PFSK-1 (cell line): ENCODE results near the gene DEFB123.

Experiments
- FOXP2 ChIP-seq: optimal IDR thresholded peaks from 2 replicates; pipeline ENCODE3; 2011; ENCODE audit warnings: borderline replicate concordance, control low read depth, inconsistent platforms; ENCODE audit not compliant: insufficient read depth; ENCODE audit errors: extremely low read length, extremely low read depth
- POLR2AphosphoS5 ChIP-seq: IDR thresholded peaks from 2 replicates; pipeline ENCODE4 v1.6.1; 2012; ENCODE audit warnings: low read depth, mild to moderate bottlenecking, control low read depth, low read length, moderate library complexity
- SIN3A ChIP-seq: IDR thresholded peaks from 2 replicates; pipeline ENCODE4 v1.6.1; 2012; ENCODE audit warnings: mild to moderate bottlenecking, low read length, moderate library complexity, borderline replicate concordance; ENCODE audit not compliant: insufficient read depth
- TAF1 ChIP-seq: IDR thresholded peaks from 2 replicates; pipeline ENCODE4 v1.6.1; 2012; ENCODE audit warnings: low read length, control low read depth, borderline replicate concordance; ENCODE audit not compliant: insufficient read depth
- TF ChIP-seq, protein P1 (sequence below), 2 experiments: IDR thresholded peaks; 2 replicates each; pipeline versions ENCODE4 v1.6.1 to v1.8.0; 2011 to 2012; ENCODE audit warnings: low read depth in 2 of 2, low read length in 2 of 2, control low read depth in 1 of 2, inconsistent platforms in 1 of 2, mild to moderate bottlenecking in 1 of 2, moderate library complexity in 1 of 2; ENCODE audit not compliant: insufficient read depth in 1 of 2

DEFB123 gene

GRCh38 chr20:31474758-31475427, 34.5 kb downstream of the DEFB123 start, which contains the start of the genes DEFB124 and REM1:
Gene DEFB124 (minus strand): TSS chr20:31475127. CDS start chr20:31473013, 2,114 bp downstream.
Gene REM1 (plus strand): TSS chr20:31475288. CDS start chr20:31476446, 1,158 bp downstream.
- TF ChIP-seq TAF1 (no peak), FOXP2 (no peak), POLR2AphosphoS5 (no peak), SIN3A (no peak)
- TF ChIP-seq, protein P1, sequence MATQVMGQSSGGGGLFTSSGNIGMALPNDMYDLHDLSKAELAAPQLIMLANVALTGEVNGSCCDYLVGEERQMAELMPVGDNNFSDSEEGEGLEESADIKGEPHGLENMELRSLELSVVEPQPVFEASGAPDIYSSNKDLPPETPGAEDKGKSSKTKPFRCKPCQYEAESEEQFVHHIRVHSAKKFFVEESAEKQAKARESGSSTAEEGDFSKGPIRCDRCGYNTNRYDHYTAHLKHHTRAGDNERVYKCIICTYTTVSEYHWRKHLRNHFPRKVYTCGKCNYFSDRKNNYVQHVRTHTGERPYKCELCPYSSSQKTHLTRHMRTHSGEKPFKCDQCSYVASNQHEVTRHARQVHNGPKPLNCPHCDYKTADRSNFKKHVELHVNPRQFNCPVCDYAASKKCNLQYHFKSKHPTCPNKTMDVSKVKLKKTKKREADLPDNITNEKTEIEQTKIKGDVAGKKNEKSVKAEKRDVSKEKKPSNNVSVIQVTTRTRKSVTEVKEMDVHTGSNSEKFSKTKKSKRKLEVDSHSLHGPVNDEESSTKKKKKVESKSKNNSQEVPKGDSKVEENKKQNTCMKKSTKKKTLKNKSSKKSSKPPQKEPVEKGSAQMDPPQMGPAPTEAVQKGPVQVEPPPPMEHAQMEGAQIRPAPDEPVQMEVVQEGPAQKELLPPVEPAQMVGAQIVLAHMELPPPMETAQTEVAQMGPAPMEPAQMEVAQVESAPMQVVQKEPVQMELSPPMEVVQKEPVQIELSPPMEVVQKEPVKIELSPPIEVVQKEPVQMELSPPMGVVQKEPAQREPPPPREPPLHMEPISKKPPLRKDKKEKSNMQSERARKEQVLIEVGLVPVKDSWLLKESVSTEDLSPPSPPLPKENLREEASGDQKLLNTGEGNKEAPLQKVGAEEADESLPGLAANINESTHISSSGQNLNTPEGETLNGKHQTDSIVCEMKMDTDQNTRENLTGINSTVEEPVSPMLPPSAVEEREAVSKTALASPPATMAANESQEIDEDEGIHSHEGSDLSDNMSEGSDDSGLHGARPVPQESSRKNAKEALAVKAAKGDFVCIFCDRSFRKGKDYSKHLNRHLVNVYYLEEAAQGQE (IDR thresholded peaks at IDR 0.05; ENCODE audit: insufficient read depth in 1 of 2, low read depth in 2 of 2, low read length in 2 of 2), result no peak

- TF ChIP-seq POLR2AphosphoS5 (no peak), FOXP2 (no peak), SIN3A (no peak), TAF1 (no peak)
- TF ChIP-seq, protein P1 (IDR thresholded peaks at IDR 0.05; ENCODE audit: insufficient read depth in 1 of 2, low read depth in 2 of 2, low read length in 2 of 2), result no peak
Observed at GRCh38 chr20:31475472-31476293, 35.3 kb downstream of the DEFB123 start.

DNA sequence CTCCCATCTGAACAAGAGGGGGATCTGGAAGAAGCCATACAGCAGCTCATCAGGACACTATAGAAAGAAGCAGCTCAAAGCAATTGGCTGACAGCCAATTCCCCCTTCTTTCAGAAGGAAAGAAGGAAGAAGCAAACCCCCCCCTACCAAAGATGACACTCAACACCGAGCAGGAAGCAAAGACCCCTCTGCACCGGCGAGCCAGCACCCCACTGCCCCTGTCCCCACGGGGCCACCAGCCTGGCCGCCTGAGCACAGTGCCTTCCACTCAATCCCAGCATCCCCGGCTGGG, 35.8 kb downstream of the DEFB123 start:
- no peak for TF ChIP-seq FOXP2
- TF ChIP-seq POLR2AphosphoS5, result no peak
- TF ChIP-seq, protein P1 (IDR thresholded peaks at IDR 0.05; ENCODE audit: insufficient read depth in 1 of 2, low read depth in 2 of 2, low read length in 2 of 2), result no peak
- no peak for TF ChIP-seq TAF1
- TF ChIP-seq SIN3A, result no peak

GRCh38 chr20:31476643-31477215, 36.3 kb downstream of the DEFB123 start:
- TF ChIP-seq FOXP2 (no peak), POLR2AphosphoS5 (no peak), SIN3A (no peak), TAF1 (no peak)
- TF ChIP-seq, protein P1 (IDR thresholded peaks at IDR 0.05; ENCODE audit: insufficient read depth in 1 of 2, low read depth in 2 of 2, low read length in 2 of 2), result no peak
